HEK293 (cell line): ENCODE data around the gene SMIM10L1.

Experiments
- CTCF ChIA-PET: fragments of 350-600 bp; formaldehyde crosslinking; extraction: SDS; loops from one replicate; lab custom pipeline; 2021; ENCODE audit warnings: antibody characterized with exemption; lab: Yijun Ruan, JAX
- POLR2A ChIA-PET: fragments of 300-600 bp; formaldehyde crosslinking; extraction: SDS; loops from one replicate; lab custom pipeline; 2020; ENCODE audit warnings: antibody characterized with exemption, inconsistent platforms; lab: Yijun Ruan, JAX
- H3K27ac ChIP-seq: fragments of 200-500 bp; sonication (Bioruptor generic); 2 replicates; pipeline ENCODE4 v1.5.1; 2014; ENCODE audit warnings: low read depth, low read length, control low read depth, inconsistent platforms; ENCODE audit errors: extremely low read depth
- H3K36me3 ChIP-seq, 2 experiments: fragments of 200-500 bp in 1 of 2; sonication (Bioruptor generic) in 1 of 2; 1 replicate in 1 of 2; 2 replicates in 1 of 2; pipeline ENCODE4 v1.5.1; 2014 to 2017; ENCODE audit warnings: inconsistent platforms in 2 of 2, low read length in 2 of 2; ENCODE audit not compliant: control insufficient read depth in 2 of 2, insufficient read depth in 1 of 2
- H3K4me1 ChIP-seq: fragments of 200-500 bp; sonication (Bioruptor generic); 2 replicates; pipeline ENCODE4 v1.5.1; 2014; ENCODE audit warnings: mild to moderate bottlenecking, low read length, inconsistent platforms; ENCODE audit not compliant: control insufficient read depth, insufficient read depth
- H3K4me3 ChIP-seq: 2 replicates; pipeline ENCODE4 v1.5.1; 2011; ENCODE audit warnings: low read depth, mild to moderate bottlenecking, control low read depth, low read length, moderate library complexity
- H3K9me3 ChIP-seq: fragments of 200-500 bp; sonication (Bioruptor generic); 2 replicates; pipeline ENCODE4 v1.5.1; 2014; ENCODE audit warnings: low read depth, low read length, inconsistent platforms; ENCODE audit not compliant: control insufficient read depth, insufficient read depth
- FEZF1 ChIP-seq: fragments of 450-650 bp; formaldehyde crosslinking; IDR thresholded peaks from 2 replicates; pipeline ENCODE4 v1.5.1; 2016; ENCODE audit warnings: missing biosample characterization, missing genetic modification characterization
- GFI1B ChIP-seq: fragments of 450-650 bp; formaldehyde crosslinking; IDR thresholded peaks from 2 replicates; pipeline ENCODE4 v1.5.1; 2016; ENCODE audit warnings: missing biosample characterization, missing genetic modification characterization
- GLI2 ChIP-seq: fragments of 450-650 bp; formaldehyde crosslinking; IDR thresholded peaks from 2 replicates; pipeline ENCODE4; 2017; ENCODE audit warnings: missing biosample characterization, missing genetic modification characterization, low read depth, borderline replicate concordance
- MZF1 ChIP-seq: fragments of 450-650 bp; formaldehyde crosslinking; IDR thresholded peaks from 2 replicates; pipeline ENCODE4 v1.5.1; 2017; ENCODE audit warnings: missing biosample characterization, missing genetic modification characterization, borderline replicate concordance
- PRDM4 ChIP-seq: fragments of 450-650 bp; formaldehyde crosslinking; IDR thresholded peaks from 2 replicates; pipeline ENCODE4 v1.5.1; 2017; ENCODE audit warnings: missing biosample characterization, missing genetic modification characterization
- PRDM6 ChIP-seq: fragments of 450-650 bp; formaldehyde crosslinking; IDR thresholded peaks from 2 replicates; pipeline ENCODE4 v1.5.1; 2017; ENCODE audit warnings: missing biosample characterization, missing genetic modification characterization
- ZBTB10 ChIP-seq: fragments of 450-650 bp; formaldehyde crosslinking; IDR thresholded peaks from 2 replicates; pipeline ENCODE4 v1.5.1; 2016; ENCODE audit warnings: missing biosample characterization, missing genetic modification characterization
- ZBTB48 ChIP-seq: fragments of 450-650 bp; formaldehyde crosslinking; IDR thresholded peaks from 2 replicates; pipeline ENCODE4 v1.5.1; 2016; ENCODE audit warnings: missing biosample characterization, missing genetic modification characterization
- ZEB2 ChIP-seq: fragments of 450-650 bp; formaldehyde crosslinking; IDR thresholded peaks from 2 replicates; pipeline ENCODE4 v1.5.1; 2016; ENCODE audit warnings: missing biosample characterization, missing genetic modification characterization
- ZFP3 ChIP-seq: fragments of 450-650 bp; formaldehyde crosslinking; IDR thresholded peaks from 2 replicates; pipeline ENCODE4 v1.5.1; 2016; ENCODE audit warnings: low read depth, missing biosample characterization, missing genetic modification characterization
- ZFP69B ChIP-seq: fragments of 450-650 bp; formaldehyde crosslinking; IDR thresholded peaks from 2 replicates; pipeline ENCODE4 v1.5.1; 2016; ENCODE audit warnings: missing biosample characterization, missing genetic modification characterization
- ZNF132 ChIP-seq: fragments of 450-650 bp; formaldehyde crosslinking; IDR thresholded peaks from 2 replicates; pipeline ENCODE4 v1.5.1; 2017; ENCODE audit warnings: missing biosample characterization, missing genetic modification characterization, borderline replicate concordance
- ZNF148 ChIP-seq: fragments of 450-650 bp; formaldehyde crosslinking; IDR thresholded peaks from 2 replicates; pipeline ENCODE4 v1.5.0; 2017; ENCODE audit warnings: missing biosample characterization, missing genetic modification characterization, borderline replicate concordance
- ZNF174 ChIP-seq: fragments of 450-650 bp; formaldehyde crosslinking; IDR thresholded peaks from 2 replicates; pipeline ENCODE4 v1.5.0; 2017; ENCODE audit warnings: missing biosample characterization, mild to moderate bottlenecking, missing genetic modification characterization
- ZNF248 ChIP-seq: fragments of 450-650 bp; formaldehyde crosslinking; IDR thresholded peaks from 2 replicates; pipeline ENCODE4 v1.5.1; 2017; ENCODE audit warnings: missing biosample characterization, missing genetic modification characterization
- ZNF266 ChIP-seq: fragments of 450-650 bp; formaldehyde crosslinking; IDR thresholded peaks from 2 replicates; pipeline ENCODE4 v1.5.1; 2016; ENCODE audit warnings: missing biosample characterization, missing genetic modification characterization, low read depth
- ZNF335 ChIP-seq: fragments of 450-650 bp; formaldehyde crosslinking; conservative IDR thresholded peaks from 2 replicates; pipeline ENCODE4 v1.5.1; 2016; ENCODE audit warnings: missing biosample characterization, missing genetic modification characterization
- ZNF394 ChIP-seq: fragments of 450-650 bp; formaldehyde crosslinking; IDR thresholded peaks from 2 replicates; pipeline ENCODE4 v1.5.1; 2016; ENCODE audit warnings: missing biosample characterization, missing genetic modification characterization, mild to moderate bottlenecking, moderate library complexity, borderline replicate concordance
- ZNF488 ChIP-seq: fragments of 450-650 bp; formaldehyde crosslinking; IDR thresholded peaks from 2 replicates; pipeline ENCODE4 v1.5.1; 2016; ENCODE audit warnings: missing biosample characterization, missing genetic modification characterization
- ZNF529 ChIP-seq: fragments of 450-650 bp; formaldehyde crosslinking; IDR thresholded peaks from 2 replicates; pipeline ENCODE4 v1.5.1; 2017; ENCODE audit warnings: missing genetic modification characterization, missing biosample characterization; ENCODE audit not compliant: insufficient replicate concordance
- ZNF548 ChIP-seq: fragments of 450-650 bp; formaldehyde crosslinking; IDR thresholded peaks from 2 replicates; pipeline ENCODE4 v1.5.1; 2016; ENCODE audit warnings: missing biosample characterization, missing genetic modification characterization
- ZNF571 ChIP-seq: fragments of 450-650 bp; formaldehyde crosslinking; IDR thresholded peaks from 2 replicates; pipeline ENCODE4 v1.5.0; 2017; ENCODE audit warnings: missing biosample characterization, missing genetic modification characterization
- ZNF645 ChIP-seq: fragments of 450-650 bp; formaldehyde crosslinking; IDR thresholded peaks from 2 replicates; pipeline ENCODE4; 2016; ENCODE audit warnings: missing biosample characterization, missing genetic modification characterization
- ZNF692 ChIP-seq: fragments of 450-650 bp; formaldehyde crosslinking; IDR thresholded peaks from 2 replicates; pipeline ENCODE4 v1.5.1; 2016; ENCODE audit warnings: missing biosample characterization, missing genetic modification characterization
- ZNF830 ChIP-seq: fragments of 450-650 bp; IDR thresholded peaks from 2 replicates; pipeline ENCODE4 v1.5.0; 2018; ENCODE audit warnings: missing biosample characterization, missing genetic modification characterization, low read depth, mild to moderate bottlenecking, moderate library complexity

The SMIM10L1 gene

GRCh38 chr12:11183011-11183410 lies 12.0 kb downstream of the SMIM10L1 start:
- no peak overlapping the region for H3K4me3 ChIP-seq
- CTCF ChIA-PET = no interaction called here
- H3K4me1 ChIP-seq = peaks cover 6% of the 10 kb centered on the region; the same call in 1 of the 2 replicates
- H3K27ac ChIP-seq = no peak overlapping the region
- no peaks in the 10 kb centered on the region for H3K9me3 ChIP-seq
- POLR2A ChIA-PET = interaction anchor here (1.2 kb wide), 1 partner anchor 12 kb away, joined by 6 read pairs; the partner anchor contains the start of gene SMIM10L1
- H3K36me3 ChIP-seq = no peaks in the 10 kb centered on the region
- no peak for TF ChIP-seq ZNF335
- 0 out of 2 replicates have a peak, but pooled peaks have one; percentile 27 for TF ChIP-seq ZNF174
- peak; percentile 66 for TF ChIP-seq PRDM6
- TF ChIP-seq ZBTB48 = no peak
- TF ChIP-seq GFI1B (tag by site-specific recombination) = 0 out of 2 replicates have a peak, but pooled peaks have one; percentile 51
- TF ChIP-seq GLI2 = no peak
- TF ChIP-seq ZFP69B = 0 out of 2 replicates have a peak, but pooled peaks have one; percentile 21
- no peak for TF ChIP-seq ZFP3 (tag by site-specific recombination)
- TF ChIP-seq ZNF248 = no peak; the same call in 1 of the 2 replicates
- no peak for TF ChIP-seq ZNF548 (tag by site-specific recombination)
- peak; percentile 60 for TF ChIP-seq ZNF692 (tag by site-specific recombination)
- TF ChIP-seq PRDM4 (tag by site-specific recombination) = peak; percentile 50; the same call in 1 of the 2 replicates
- TF ChIP-seq ZNF645 = peak; percentile 91
- TF ChIP-seq ZNF394 (tag by site-specific recombination) = no peak
- peak; percentile 82; the same call in 1 of the 2 replicates for TF ChIP-seq ZNF148 (tag by site-specific recombination)
- no peak for TF ChIP-seq ZNF571
- no peak for TF ChIP-seq ZNF830 (tag by site-specific recombination)
- peak; percentile 85; the same call in 1 of the 2 replicates for TF ChIP-seq MZF1 (tag by site-specific recombination)
- 0 out of 2 replicates have a peak, but pooled peaks have one; percentile 3 for TF ChIP-seq ZNF266 (tag by site-specific recombination)
- no peak for TF ChIP-seq ZEB2 (tag by site-specific recombination)
- TF ChIP-seq ZBTB10 = no peak
- TF ChIP-seq ZNF132 (tag by site-specific recombination) = no peak
- peak; percentile 96 for TF ChIP-seq ZNF488
- peak; percentile 96 for TF ChIP-seq FEZF1
- no peak for TF ChIP-seq ZNF529 (tag by site-specific recombination)
